IPS DF 6.9 (cell line): ENCODE data around the gene TBC1D22A.

ENCODE experiments used
- DNase-seq: peaks from one replicate; pipeline ENCODE4 v3.0.0-alpha.2; 2013; ENCODE audit warnings: low read depth, low spot score
- H3K27ac ChIP-seq: one replicate; pipeline ENCODE4 v1.5.1; 2013; ENCODE audit warnings: low read length, control low read depth
- H3K27me3 ChIP-seq: 2 replicates; pipeline ENCODE4 v1.6.1; 2013; ENCODE audit warnings: mild to moderate bottlenecking, low read length; ENCODE audit not compliant: control insufficient read depth, insufficient read depth
- H3K36me3 ChIP-seq: 2 replicates; pipeline ENCODE4 v1.6.1; 2013; ENCODE audit warnings: low read length; ENCODE audit not compliant: control insufficient read depth, insufficient read depth
- H3K4me1 ChIP-seq: 2 replicates; pipeline ENCODE4 v1.6.1; 2013; ENCODE audit warnings: low read length; ENCODE audit not compliant: control insufficient read depth, insufficient read depth
- H3K4me3 ChIP-seq: 2 replicates; pipeline ENCODE4 v1.5.1; 2013; ENCODE audit warnings: mild to moderate bottlenecking, low read length
- H3K9me3 ChIP-seq: 2 replicates; pipeline ENCODE4 v1.6.1; 2013; ENCODE audit warnings: low read length, inconsistent platforms; ENCODE audit not compliant: control insufficient read depth, insufficient read depth
- WGBS: extraction: QIAGEN DNeasy Blood & Tissue Kit; methylation state at CpG from one replicate; pipeline ENCODE4 v1.1.7; 2013; ENCODE audit warnings: mixed read lengths, missing lambda C conversion rate; ENCODE audit not compliant: insufficient read length, insufficient coverage; 5-methylcytosine and 5-hydroxymethylcytosine counted together

TBC1D22A gene

DNA sequence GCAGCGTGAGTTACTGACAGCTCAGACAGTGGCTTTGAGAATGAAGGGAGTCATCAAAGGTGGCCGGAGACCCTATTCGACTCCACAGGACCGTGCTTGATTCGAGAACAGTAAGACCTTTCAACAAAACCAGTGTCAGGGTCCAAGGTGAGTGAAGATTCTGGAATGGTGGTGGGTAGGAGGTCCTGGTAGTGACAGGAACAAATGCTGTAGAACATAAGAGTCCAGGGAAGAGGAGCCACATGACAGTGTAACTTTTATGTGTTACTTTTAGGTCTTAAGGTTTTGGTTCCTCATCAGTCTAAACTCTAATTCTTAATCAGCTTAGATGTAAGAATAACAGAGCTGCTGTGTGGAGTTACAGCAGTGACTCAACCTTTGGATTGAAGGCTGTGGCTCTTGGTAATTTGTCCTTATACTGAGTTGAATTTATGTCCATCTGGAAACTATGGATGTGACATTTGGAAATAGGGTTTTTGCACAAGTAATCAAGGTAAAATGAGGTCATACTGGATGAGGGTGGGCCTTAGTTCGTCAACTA is 1.8 kb downstream of the TBC1D22A start:
- Histone ChIP-seq H3K36me3 (no peaks in the 10 kb centered on the region), H3K4me1 (no peaks in the 10 kb centered on the region), H3K9me3 (no peaks in the 10 kb centered on the region), H3K27me3 (no peaks in the 10 kb centered on the region), H3K27ac (no peak overlapping the region), H3K4me3 (no peak overlapping the region)
- WGBS = no CpG with 5 or more reads among the region's 6 CpGs
- DNase-seq = no peak

DNA sequence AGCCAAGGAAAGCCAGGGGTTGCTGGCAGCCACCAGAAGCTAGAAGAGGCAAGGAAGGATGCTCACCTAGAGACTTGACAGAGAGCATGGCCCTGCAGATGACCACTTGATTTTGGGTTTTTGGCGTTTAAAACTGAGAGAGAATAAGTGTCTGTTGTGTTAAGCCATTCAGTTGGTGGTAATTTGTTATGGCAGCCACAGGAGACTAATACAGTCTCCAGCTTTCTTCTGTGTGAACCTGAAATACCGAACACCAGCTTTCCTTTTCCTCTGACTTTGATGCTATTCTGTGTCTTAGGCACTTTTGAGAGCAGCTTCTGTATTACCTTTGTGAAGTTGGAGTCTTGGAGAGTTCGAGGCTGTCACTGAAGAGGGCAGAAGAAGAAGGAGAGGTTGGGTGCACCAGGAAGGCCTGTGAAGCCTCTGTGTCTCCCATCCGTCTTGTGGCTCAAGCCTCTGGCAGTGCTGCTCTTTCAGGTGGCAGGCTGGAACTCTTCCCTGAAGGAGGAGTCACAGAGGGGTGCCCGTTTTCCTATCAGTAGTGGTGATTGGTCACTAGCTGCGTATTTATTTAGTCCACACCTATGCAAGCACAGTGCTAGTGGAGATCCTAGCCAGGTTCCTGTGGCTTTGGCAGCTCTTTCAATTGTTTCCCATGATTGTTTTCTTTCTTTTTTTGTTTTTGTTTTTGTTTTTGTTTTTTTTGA is 2.5 kb downstream of the TBC1D22A start:
- no CpG with 5 or more reads among the region's 6 CpGs for WGBS
- H3K9me3 ChIP-seq = no peaks in the 10 kb centered on the region
- no peak for DNase-seq
- H3K4me3 ChIP-seq = no peak overlapping the region
- H3K27me3 ChIP-seq = no peaks in the 10 kb centered on the region
- H3K27ac ChIP-seq = no peak overlapping the region
- H3K36me3 ChIP-seq = no peaks in the 10 kb centered on the region
- H3K4me1 ChIP-seq = no peaks in the 10 kb centered on the region

DNA sequence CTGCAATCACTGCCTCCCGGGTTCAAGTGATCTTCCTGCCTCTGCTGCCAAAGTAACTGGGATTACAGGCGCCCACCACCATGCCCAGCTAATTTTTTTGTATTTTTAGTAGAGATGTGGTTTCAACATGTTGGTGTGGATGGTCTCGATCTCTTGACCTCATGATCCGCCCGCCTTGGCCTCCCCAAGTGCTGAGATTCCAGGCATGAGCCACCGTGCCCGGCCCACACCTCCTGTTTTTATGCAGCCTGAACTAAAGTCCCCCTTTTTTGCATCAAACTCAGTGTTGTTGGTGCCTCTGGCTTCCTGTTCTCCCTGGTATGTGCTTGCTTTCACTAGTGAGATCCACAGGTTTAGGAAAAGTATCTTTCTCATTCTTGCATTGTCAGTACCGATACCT is 4.2 kb downstream of the TBC1D22A start:
- WGBS = no CpG with 5 or more reads among the region's 8 CpGs
- Histone ChIP-seq H3K27me3 (no peaks in the 10 kb centered on the region), H3K27ac (no peak overlapping the region), H3K36me3 (no peaks in the 10 kb centered on the region), H3K9me3 (no peaks in the 10 kb centered on the region), H3K4me3 (no peak overlapping the region), H3K4me1 (no peaks in the 10 kb centered on the region)
- DNase-seq = no peak

DNA sequence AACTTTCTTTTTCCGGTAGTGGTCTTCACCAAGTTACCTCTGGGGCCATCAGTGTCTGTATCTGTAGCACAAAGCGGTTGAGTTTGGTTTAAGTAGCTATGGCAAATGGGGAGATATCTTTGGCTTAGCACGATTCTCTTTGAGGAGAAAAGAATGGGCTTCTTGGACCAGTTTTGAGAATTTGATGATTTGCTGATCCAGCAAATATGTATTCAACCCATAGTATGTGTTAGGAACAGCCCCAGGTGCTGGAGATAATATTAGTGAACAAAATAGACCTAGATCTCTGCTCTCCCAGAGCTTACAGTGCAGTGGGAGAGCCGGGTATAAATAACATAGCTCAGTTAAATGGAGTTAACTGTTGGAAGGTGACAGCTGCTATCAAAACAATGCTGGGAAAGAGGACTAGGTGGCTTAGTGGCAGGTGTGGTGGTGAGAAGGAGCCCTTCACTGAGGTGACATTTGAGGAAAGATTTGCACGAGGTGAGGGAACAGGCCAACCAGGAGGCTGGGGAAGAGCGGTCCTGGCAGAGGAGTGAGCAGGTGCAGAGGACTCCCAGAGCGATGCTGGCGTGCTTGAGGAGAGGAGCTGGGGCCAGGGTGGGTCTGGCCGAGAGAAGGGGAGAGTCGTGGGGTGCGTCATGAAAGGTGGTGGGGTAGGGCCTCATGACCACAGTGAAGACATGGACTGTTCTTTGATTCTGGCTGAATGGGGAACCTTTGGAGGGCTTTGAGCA is 5.0 kb downstream of the TBC1D22A start:
- no peak overlapping the region for H3K27ac ChIP-seq
- no peaks in the 10 kb centered on the region for H3K36me3 ChIP-seq
- no peak for DNase-seq
- no peaks in the 10 kb centered on the region for H3K4me1 ChIP-seq
- no peaks in the 10 kb centered on the region for H3K9me3 ChIP-seq
- WGBS = no CpG with 5 or more reads among the region's 11 CpGs
- no peaks in the 10 kb centered on the region for H3K27me3 ChIP-seq
- no peak overlapping the region for H3K4me3 ChIP-seq

DNA sequence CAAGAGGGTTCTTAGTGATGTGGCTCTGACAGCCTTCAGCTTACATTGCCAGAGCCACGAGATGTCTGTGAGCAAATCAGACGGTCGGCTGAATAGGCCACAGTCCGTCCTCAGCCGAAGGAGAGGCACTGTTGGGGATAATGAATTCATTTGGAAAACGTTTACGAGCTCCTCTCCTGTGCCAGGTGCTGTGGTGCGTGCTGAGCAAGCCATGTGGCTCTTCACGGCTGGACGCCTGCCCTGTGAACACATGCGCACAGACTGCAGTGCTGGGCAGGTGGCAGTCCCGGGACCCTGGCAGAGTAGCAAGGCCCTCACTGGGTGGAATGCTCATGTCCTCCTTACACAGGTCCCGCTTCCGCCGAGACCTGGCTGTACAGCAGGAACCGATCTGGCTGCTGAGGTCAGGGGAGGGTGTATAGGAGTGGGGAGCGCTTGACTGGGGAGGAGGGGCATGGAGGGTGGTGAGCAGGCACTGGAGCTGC is 6.8 kb downstream of the TBC1D22A start:
- DNase-seq = no peak
- Histone ChIP-seq H3K4me1 (peaks cover 3% of the 10 kb centered on the region; the same call in 1 of the 2 replicates), H3K36me3 (no peaks in the 10 kb centered on the region), H3K9me3 (no peaks in the 10 kb centered on the region), H3K27me3 (no peaks in the 10 kb centered on the region), H3K4me3 (no peak overlapping the region), H3K27ac (no peak overlapping the region)
- no CpG with 5 or more reads among the region's 17 CpGs for WGBS

DNA sequence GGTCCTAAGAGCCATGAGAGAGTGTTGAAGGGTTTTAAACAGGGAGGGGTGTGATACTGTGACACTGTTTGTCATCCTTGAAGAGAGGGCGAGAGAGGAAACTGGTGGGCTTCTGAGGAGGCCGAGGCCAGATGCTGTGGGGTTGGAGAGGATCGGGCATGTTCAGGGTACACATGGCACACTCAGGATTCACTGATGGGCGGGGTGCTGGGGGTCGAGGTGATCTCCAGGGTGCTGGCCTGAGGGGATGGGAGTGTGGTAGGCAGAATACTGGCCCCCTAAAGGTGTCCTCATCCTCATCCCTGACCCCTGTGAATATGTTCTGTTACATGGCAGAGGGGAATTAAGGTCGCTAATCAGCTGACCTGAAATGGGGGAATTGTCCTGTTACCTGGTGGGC is 7.3 kb downstream of the TBC1D22A start:
- WGBS = no CpG with 5 or more reads among the region's 6 CpGs
- no peak overlapping the region for H3K4me3 ChIP-seq
- no peaks in the 10 kb centered on the region for H3K27me3 ChIP-seq
- no peak overlapping the region for H3K27ac ChIP-seq
- H3K36me3 ChIP-seq = no peaks in the 10 kb centered on the region
- H3K4me1 ChIP-seq = peaks cover 3% of the 10 kb centered on the region; the same call in 1 of the 2 replicates
- no peaks in the 10 kb centered on the region for H3K9me3 ChIP-seq
- no peak for DNase-seq

DNA sequence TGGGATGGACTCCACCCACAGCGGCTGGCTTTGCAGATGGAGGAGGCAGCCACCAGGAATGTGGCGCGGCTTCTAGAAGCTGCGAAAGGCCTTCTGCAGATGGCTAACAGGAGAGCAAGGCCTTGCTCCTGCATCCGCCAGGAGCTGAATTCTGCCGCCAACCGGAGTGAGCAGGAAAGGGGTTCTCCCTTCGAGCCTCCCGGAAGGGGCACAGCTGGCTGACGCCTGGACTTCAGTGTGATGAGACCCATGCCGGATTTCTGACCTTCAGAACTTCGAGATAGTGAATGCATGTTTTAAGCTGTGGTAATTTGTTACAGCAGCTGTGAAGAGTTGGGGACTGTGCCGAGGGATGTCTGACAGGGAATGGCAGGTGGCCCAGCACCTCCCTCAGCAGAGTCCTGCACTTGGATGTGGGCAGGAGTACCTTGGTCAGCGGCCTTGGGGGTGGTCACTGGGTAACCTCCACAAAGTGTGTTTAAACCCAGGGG is 7.7 kb downstream of the TBC1D22A start:
- H3K36me3 ChIP-seq = no peaks in the 10 kb centered on the region
- no peaks in the 10 kb centered on the region for H3K27me3 ChIP-seq
- no peak overlapping the region for H3K27ac ChIP-seq
- H3K4me3 ChIP-seq = no peak overlapping the region
- peaks cover 3% of the 10 kb centered on the region; the same call in 1 of the 2 replicates for H3K4me1 ChIP-seq
- DNase-seq = no peak
- whole genome bisulfite sequencing = no CpG with 5 or more reads among the region's 14 CpGs
- H3K9me3 ChIP-seq = no peaks in the 10 kb centered on the region

DNA sequence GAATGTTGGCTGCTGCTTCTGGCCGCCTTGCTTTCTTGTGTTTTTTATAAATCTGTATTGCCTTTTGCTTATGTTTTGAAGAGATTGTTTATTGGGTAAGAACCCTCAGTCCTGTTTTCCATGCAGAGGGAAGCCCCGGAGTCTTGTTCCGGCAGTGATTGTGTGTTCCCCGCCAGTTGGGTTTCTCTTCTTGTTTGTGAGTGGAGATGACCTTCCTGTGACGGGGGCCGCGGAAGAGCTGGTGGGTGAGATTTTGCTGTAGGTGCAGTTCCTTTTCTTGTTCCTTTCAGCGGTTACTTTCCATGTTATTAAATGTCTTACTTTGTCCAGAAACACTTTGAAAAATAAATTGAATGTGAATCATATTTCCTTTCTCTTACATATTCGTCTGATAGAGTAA is 8.3 kb downstream of the TBC1D22A start:
- H3K36me3 ChIP-seq = no peaks in the 10 kb centered on the region
- no peaks in the 10 kb centered on the region for H3K27me3 ChIP-seq
- no peak for DNase-seq
- WGBS = no CpG with 5 or more reads among the region's 9 CpGs
- no peak overlapping the region for H3K27ac ChIP-seq
- peaks cover 3% of the 10 kb centered on the region; the same call in 1 of the 2 replicates for H3K4me1 ChIP-seq
- no peak overlapping the region for H3K4me3 ChIP-seq
- no peaks in the 10 kb centered on the region for H3K9me3 ChIP-seq

DNA sequence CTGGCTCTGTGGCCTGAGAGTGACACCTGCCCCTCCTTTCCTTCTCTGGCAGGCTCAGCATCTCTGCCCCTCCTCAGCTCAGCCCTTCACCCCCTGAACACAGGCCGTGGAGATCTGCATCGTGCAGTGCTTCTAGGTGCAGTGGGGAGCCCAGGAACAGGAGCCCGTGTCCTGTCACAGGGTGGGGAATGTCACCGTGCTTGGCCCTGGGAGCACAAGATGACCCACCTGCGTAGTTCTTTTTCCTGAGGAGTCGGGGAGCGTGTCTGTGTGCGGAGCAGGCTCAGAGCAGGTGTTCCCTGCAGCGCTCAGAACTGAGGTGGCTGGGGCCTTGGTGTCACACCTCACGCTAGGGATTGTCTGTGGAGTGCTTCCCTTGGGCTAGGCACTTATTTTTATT is 10.6 kb downstream of the TBC1D22A start:
- WGBS = no CpG with 5 or more reads among the region's 10 CpGs
- no peaks in the 10 kb centered on the region for H3K9me3 ChIP-seq
- no peaks in the 10 kb centered on the region for H3K36me3 ChIP-seq
- H3K4me3 ChIP-seq = no peak overlapping the region
- no peak for DNase-seq
- H3K4me1 ChIP-seq = peaks cover 6% of the 10 kb centered on the region; the same call in 1 of the 2 replicates
- no peak overlapping the region for H3K27ac ChIP-seq
- H3K27me3 ChIP-seq = no peaks in the 10 kb centered on the region

DNA sequence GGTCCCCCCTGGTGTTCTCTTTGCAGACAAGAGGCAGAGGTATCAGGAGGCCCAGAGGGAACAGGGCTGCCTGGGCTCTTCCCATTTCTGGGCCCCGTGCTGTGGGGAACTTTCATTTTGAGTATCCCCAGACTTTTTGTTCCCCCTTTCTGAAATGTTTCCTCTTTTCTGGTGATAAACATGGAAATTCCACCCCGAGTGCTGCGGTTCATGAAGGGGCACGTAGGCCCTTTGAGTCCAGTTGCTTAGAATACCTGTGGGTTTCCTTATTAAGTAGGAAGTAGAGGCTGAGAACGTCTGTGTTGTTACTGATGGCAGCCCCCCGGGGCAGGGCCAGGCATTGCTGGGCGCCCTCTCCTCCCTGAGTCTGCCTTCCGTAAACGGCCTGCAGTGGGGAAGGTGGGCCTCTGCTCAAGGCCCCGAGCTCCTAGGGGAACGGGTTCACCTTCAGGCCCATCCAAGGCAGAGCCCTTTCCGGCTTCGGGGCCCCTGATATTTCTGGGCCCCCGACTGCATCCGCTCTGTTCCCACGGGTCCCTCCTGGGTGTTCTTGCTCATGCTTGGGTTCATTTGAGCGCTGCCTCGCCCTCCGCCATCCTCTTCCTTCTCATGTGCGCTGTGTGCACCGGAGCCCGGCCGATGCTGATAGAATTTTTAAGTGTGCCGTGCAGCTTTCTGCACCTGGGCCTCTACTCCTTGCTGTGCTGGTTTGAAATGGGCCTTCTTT is 12.0 kb downstream of the TBC1D22A start:
- Histone ChIP-seq H3K9me3 (no peaks in the 10 kb centered on the region), H3K27me3 (no peaks in the 10 kb centered on the region), H3K4me1 (peaks cover 6% of the 10 kb centered on the region; the same call in 1 of the 2 replicates), H3K36me3 (no peaks in the 10 kb centered on the region), H3K4me3 (no peak overlapping the region), H3K27ac (no peak overlapping the region)
- DNase-seq = no peak
- no CpG with 5 or more reads among the region's 24 CpGs for WGBS
